ENCODE measurements around the gene ANKRD13A. TPM values are rescaled to one million over a fixed set of nuclear protein-coding genes. Genes with fewer than 3 reads are reported as not detected.

ANKRD13A gene
- total and polyA plus RNA-seq, 2 donors (not counting 3 experiments of a cell fraction or from before 2014, with no cell fraction given), result 37.0 to 43.9 TPM

DNA sequence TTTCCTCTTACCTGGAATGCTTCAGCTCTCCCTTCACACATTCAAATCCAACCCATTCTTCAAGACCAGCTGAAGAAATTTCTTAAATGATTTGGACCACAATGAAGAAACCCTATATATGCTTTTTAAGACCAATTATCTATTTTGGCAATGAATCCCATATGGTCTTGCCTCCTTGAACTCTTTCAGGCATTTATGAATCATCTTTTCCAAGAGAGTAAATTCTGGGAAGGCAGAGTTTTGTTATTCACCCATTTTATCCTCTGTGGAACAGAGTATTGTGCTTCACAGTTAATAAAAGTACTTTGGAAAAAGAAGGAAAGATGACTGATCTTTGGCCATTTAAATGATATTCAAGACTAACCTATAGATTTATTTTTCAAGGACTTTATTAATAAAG lies 17.0 kb upstream of the ANKRD13A start:
- dilution Hi-C loops (cut with MboI; ENCODE audit: extremely low pct_ligation_motif_present, low sequenced_read_pairs), result no loop called here
- no TSS peak for BruUV-seq (replicated peaks)
- H3K36me3 ChIP-seq (ENCODE audit: control insufficient read depth in 2 of 2, extremely low read depth in 1 of 2, insufficient read depth in 2 of 2, low read length in 2 of 2), result peaks cover 14 to 23% of the 10 kb centered on the region in 2 experiments

More for the DNA sequence above, 17.0 kb upstream of the ANKRD13A start:
- TF ChIP-seq POLR2AphosphoS5 (IDR thresholded peaks at IDR 0.05; ENCODE audit: insufficient read depth, low read depth, low read length) (no peak), JUN (IDR thresholded peaks at IDR 0.05; ENCODE audit: borderline replicate concordance, insufficient read depth, insufficient read length, low read depth) (no peak), POLR2A (IDR thresholded peaks at IDR 0.05; ENCODE audit: low read depth, low read length) (no peak), EZH2 (IDR thresholded peaks at IDR 0.05; ENCODE audit: borderline replicate concordance, low read depth, low read length, severe bottlenecking) (no peak), MYC (IDR thresholded peaks at IDR 0.05; ENCODE audit: low read depth, low read length) (no peak), GATA2 (IDR thresholded peaks at IDR 0.05; ENCODE audit: insufficient read depth, insufficient read length, low read depth, low read length) (no peak), FOS (IDR thresholded peaks at IDR 0.05; ENCODE audit: borderline replicate concordance, insufficient read depth, low read length) (no peak)
- TF ChIP-seq, protein P1, sequence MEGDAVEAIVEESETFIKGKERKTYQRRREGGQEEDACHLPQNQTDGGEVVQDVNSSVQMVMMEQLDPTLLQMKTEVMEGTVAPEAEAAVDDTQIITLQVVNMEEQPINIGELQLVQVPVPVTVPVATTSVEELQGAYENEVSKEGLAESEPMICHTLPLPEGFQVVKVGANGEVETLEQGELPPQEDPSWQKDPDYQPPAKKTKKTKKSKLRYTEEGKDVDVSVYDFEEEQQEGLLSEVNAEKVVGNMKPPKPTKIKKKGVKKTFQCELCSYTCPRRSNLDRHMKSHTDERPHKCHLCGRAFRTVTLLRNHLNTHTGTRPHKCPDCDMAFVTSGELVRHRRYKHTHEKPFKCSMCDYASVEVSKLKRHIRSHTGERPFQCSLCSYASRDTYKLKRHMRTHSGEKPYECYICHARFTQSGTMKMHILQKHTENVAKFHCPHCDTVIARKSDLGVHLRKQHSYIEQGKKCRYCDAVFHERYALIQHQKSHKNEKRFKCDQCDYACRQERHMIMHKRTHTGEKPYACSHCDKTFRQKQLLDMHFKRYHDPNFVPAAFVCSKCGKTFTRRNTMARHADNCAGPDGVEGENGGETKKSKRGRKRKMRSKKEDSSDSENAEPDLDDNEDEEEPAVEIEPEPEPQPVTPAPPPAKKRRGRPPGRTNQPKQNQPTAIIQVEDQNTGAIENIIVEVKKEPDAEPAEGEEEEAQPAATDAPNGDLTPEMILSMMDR (IDR thresholded peaks at IDR 0.05; ENCODE audit: extremely low read depth in 1 of 2, insufficient read depth in 1 of 2, low read depth in 1 of 2, low read length in 2 of 2), result no peak
- TF ChIP-seq, protein P2, sequence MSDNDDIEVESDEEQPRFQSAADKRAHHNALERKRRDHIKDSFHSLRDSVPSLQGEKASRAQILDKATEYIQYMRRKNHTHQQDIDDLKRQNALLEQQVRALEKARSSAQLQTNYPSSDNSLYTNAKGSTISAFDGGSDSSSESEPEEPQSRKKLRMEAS (IDR thresholded peaks at IDR 0.05; ENCODE audit: insufficient read depth, insufficient read length), result no peak
- Histone ChIP-seq H2AFZ (ENCODE audit: low read depth, low read length) (no peak overlapping the region), H3K79me2 (ENCODE audit: control insufficient read depth, insufficient read depth, low read length) (no peaks in the 10 kb centered on the region), H3K9me1 (replicated peaks; ENCODE audit: control insufficient read depth, extremely low read depth, insufficient read depth, low read length) (no peaks in the 10 kb centered on the region), H3K27me3 (ENCODE audit: control insufficient read depth in 2 of 2, insufficient read depth in 2 of 2, low read length in 2 of 2) (no peaks in the 10 kb centered on the region), H3K27ac (ENCODE audit: insufficient read depth, low read depth, low read length) (no peak overlapping the region), H3K4me2 (ENCODE audit: insufficient read depth, low read length) (no peak overlapping the region), H3K4me3 (replicated peaks in 1 of 3; ENCODE audit: insufficient read depth in 1 of 3, low read depth in 1 of 3, low read length in 3 of 3) (no peak overlapping the region), H3K9ac (replicated peaks; ENCODE audit: extremely low read depth, insufficient read depth, low read length) (no peak overlapping the region), H3K9me3 (replicated peaks; ENCODE audit: control insufficient read depth, insufficient read depth, low read length) (no peaks in the 10 kb centered on the region), H4K20me1 (replicated peaks; ENCODE audit: control insufficient read depth, extremely low read depth, insufficient read depth, low read length) (no peaks in the 10 kb centered on the region), H3K4me1 (ENCODE audit: control insufficient read depth, extremely low read depth, insufficient read depth, low read length) (no peaks in the 10 kb centered on the region)
- intact Hi-C loops (cut with micrococcal nuclease), result no loop called here
- CTCF ChIA-PET, result no interaction called here
- no peak for FAIRE-seq
- DNase-seq (ENCODE audit: low read depth, low spot score), result no peak
- POLR2A ChIA-PET, result no interaction called here
